Measurements from ENCODE around the gene ALPG.
"Not testable (repeated sequence)": the region's sequence is repeated elsewhere in the genome, so short reads cannot be mapped to it uniquely, and the experiment has no call there.

ALPG gene

DNA sequence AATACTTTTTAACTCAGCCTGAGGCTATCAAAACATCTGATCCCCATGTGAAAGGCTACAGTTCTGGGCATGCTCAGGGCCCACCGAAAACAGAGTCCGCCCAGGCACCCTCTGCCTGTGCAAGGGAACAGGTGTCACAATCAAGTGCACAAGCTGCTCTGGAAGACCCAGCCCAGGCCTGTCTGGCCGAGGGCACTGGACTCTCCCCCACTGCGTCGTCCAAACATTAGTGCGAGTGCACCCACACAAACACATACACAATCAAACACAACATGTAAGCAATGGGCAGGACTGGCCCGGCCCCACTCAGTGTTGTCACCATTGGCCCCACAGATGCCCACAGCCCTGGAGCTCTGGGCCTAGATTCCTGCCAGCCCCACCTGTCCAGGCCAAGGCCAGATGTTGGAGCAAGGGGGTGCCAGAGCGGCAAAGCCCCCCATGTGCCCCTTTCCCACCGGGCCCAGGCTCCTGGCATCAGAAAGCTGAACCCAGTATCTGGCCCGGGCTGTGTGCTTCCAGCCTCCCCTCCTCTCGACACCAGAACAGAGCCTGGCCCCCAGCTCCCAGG, 617 bp upstream of the ALPG start:
- Histone ChIP-seq H3K4me3 (ENCODE audit: low read depth, low read length) (no peak overlapping the region), H2AK5ac (ENCODE audit: low read length) (no peak overlapping the region), H3K4me2 (ENCODE audit: low read length) (no peak overlapping the region), H3K4ac (ENCODE audit: low read depth, low read length) (no peak overlapping the region), H3K4me1 (ENCODE audit: control insufficient read depth in 1 of 2, insufficient read depth in 2 of 2, low read length in 2 of 2) (no peaks in the 10 kb centered on the region), H3K14ac (ENCODE audit: low read length) (no peak overlapping the region), H4K12ac (ENCODE audit: low read depth, low read length) (no peak overlapping the region), H3K79me1 (ENCODE audit: low read length) (no peaks in the 10 kb centered on the region), H2BK12ac (ENCODE audit: low read length) (no peak overlapping the region), H3K36me3 (ENCODE audit: control insufficient read depth in 1 of 2, insufficient read depth in 2 of 2, low read length in 2 of 2) (no peaks in the 10 kb centered on the region), H4K8ac (ENCODE audit: low read depth, low read length) (no peak overlapping the region), H3K27me3 (ENCODE audit: insufficient read depth, low read length) (no peaks in the 10 kb centered on the region), H3K9me3 (ENCODE audit: insufficient read depth, low read depth, low read length) (peaks cover 2% of the 10 kb centered on the region), H2BK5ac (ENCODE audit: low read depth, low read length, poor library complexity) (no peak overlapping the region), H3K79me2 (ENCODE audit: control insufficient read depth, insufficient read depth, low read length, poor library complexity) (no peaks in the 10 kb centered on the region), H3K18ac (ENCODE audit: low read length) (no peak overlapping the region), H3K9ac (ENCODE audit: low read length) (no peak overlapping the region), H2BK120ac (ENCODE audit: insufficient read depth, low read length, poor library complexity) (no peak overlapping the region), H2AFZ (ENCODE audit: insufficient read depth, low read length, poor library complexity) (no peak overlapping the region), H4K91ac (ENCODE audit: low read depth, low read length) (no peak overlapping the region), H3K23ac (ENCODE audit: low read length) (no peak overlapping the region), H3K27ac (ENCODE audit: low read depth, low read length) (no peak overlapping the region)
- no peak for DNase-seq
- no CpG with 5 or more reads among the region's 11 CpGs for WGBS (ENCODE audit: extremely low coverage, insufficient coverage, insufficient read length)

- H2AFZ ChIP-seq (ENCODE audit: insufficient read depth, low read length, poor library complexity); H3K36me3 ChIP-seq (ENCODE audit: control insufficient read depth in 1 of 2, insufficient read depth in 2 of 2, low read length in 2 of 2); H3K4ac ChIP-seq (ENCODE audit: low read depth, low read length); H2BK12ac ChIP-seq (ENCODE audit: low read length); H2AK5ac ChIP-seq (ENCODE audit: low read length); H2BK120ac ChIP-seq (ENCODE audit: insufficient read depth, low read length, poor library complexity); H3K27me3 ChIP-seq (ENCODE audit: insufficient read depth, low read length); H3K4me1 ChIP-seq (ENCODE audit: control insufficient read depth in 1 of 2, insufficient read depth in 2 of 2, low read length in 2 of 2); H3K79me1 ChIP-seq (ENCODE audit: low read length); H3K4me2 ChIP-seq (ENCODE audit: low read length); H3K9ac ChIP-seq (ENCODE audit: low read length); H3K27ac ChIP-seq (ENCODE audit: low read depth, low read length); H4K91ac ChIP-seq (ENCODE audit: low read depth, low read length); H3K9me3 ChIP-seq (ENCODE audit: insufficient read depth, low read depth, low read length); H3K14ac ChIP-seq (ENCODE audit: low read length); H3K23ac ChIP-seq (ENCODE audit: low read length); H4K8ac ChIP-seq (ENCODE audit: low read depth, low read length); H3K79me2 ChIP-seq (ENCODE audit: control insufficient read depth, insufficient read depth, low read length, poor library complexity); H4K12ac ChIP-seq (ENCODE audit: low read depth, low read length); H3K4me3 ChIP-seq (ENCODE audit: low read depth, low read length); DNase-seq; H2BK5ac ChIP-seq (ENCODE audit: low read depth, low read length, poor library complexity); H3K18ac ChIP-seq (ENCODE audit: low read length): not testable (repeated sequence)
- no CpG with 5 or more reads among the region's 30 CpGs for WGBS (ENCODE audit: extremely low coverage, insufficient coverage, insufficient read length)
These were observed 945 bp downstream of the ALPG start for GRCh38 chr2:232407428-232408150.

DNA sequence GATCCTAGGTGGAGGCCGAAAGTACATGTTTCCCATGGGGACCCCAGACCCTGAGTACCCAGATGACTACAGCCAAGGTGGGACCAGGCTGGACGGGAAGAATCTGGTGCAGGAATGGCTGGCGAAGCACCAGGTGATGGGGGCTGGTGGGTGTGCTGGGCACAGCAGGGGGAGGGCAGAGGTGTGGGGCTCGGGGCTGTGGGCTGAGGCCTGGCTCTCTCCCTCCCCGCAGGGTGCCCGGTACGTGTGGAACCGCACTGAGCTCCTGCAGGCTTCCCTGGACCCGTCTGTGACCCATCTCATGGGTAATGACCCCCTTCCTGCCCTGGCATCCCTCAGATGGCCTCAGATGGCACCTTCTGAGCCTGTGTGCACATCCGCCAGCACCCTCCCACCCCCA, 1.6 kb downstream of the ALPG start:
- no CpG with 5 or more reads among the region's 10 CpGs for WGBS (ENCODE audit: extremely low coverage, insufficient coverage, insufficient read length)
- H3K4ac ChIP-seq (ENCODE audit: low read depth, low read length); H3K4me2 ChIP-seq (ENCODE audit: low read length); H3K23ac ChIP-seq (ENCODE audit: low read length); H3K27ac ChIP-seq (ENCODE audit: low read depth, low read length); H3K36me3 ChIP-seq (ENCODE audit: control insufficient read depth in 1 of 2, insufficient read depth in 2 of 2, low read length in 2 of 2); H4K12ac ChIP-seq (ENCODE audit: low read depth, low read length); H2AFZ ChIP-seq (ENCODE audit: insufficient read depth, low read length, poor library complexity); H2BK12ac ChIP-seq (ENCODE audit: low read length); H3K79me1 ChIP-seq (ENCODE audit: low read length); H3K4me3 ChIP-seq (ENCODE audit: low read depth, low read length); H3K79me2 ChIP-seq (ENCODE audit: control insufficient read depth, insufficient read depth, low read length, poor library complexity); H3K4me1 ChIP-seq (ENCODE audit: control insufficient read depth in 1 of 2, insufficient read depth in 2 of 2, low read length in 2 of 2); H3K14ac ChIP-seq (ENCODE audit: low read length); H3K27me3 ChIP-seq (ENCODE audit: insufficient read depth, low read length); H4K8ac ChIP-seq (ENCODE audit: low read depth, low read length); DNase-seq; H2BK120ac ChIP-seq (ENCODE audit: insufficient read depth, low read length, poor library complexity); H4K91ac ChIP-seq (ENCODE audit: low read depth, low read length); H2BK5ac ChIP-seq (ENCODE audit: low read depth, low read length, poor library complexity); H3K18ac ChIP-seq (ENCODE audit: low read length); H2AK5ac ChIP-seq (ENCODE audit: low read length); H3K9ac ChIP-seq (ENCODE audit: low read length); H3K9me3 ChIP-seq (ENCODE audit: insufficient read depth, low read depth, low read length): not testable (repeated sequence)

DNA sequence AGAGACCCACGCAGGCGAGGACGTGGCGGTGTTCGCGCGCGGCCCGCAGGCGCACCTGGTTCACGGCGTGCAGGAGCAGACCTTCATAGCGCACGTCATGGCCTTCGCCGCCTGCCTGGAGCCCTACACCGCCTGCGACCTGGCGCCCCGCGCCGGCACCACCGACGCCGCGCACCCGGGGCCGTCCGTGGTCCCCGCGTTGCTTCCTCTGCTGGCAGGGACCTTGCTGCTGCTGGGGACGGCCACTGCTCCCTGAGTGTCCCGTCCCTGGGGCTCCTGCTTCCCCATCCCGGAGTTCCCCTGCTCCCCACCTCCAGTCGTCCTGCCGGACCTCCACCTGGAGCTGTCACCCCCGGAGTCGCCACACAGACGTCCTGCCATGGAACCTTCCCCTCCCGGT, 3.0 kb downstream of the ALPG start:
- H2BK12ac ChIP-seq (ENCODE audit: low read length); H2AK5ac ChIP-seq (ENCODE audit: low read length); H3K27ac ChIP-seq (ENCODE audit: low read depth, low read length); H2AFZ ChIP-seq (ENCODE audit: insufficient read depth, low read length, poor library complexity); H3K4ac ChIP-seq (ENCODE audit: low read depth, low read length); H4K8ac ChIP-seq (ENCODE audit: low read depth, low read length); H3K9me3 ChIP-seq (ENCODE audit: insufficient read depth, low read depth, low read length); DNase-seq; H3K18ac ChIP-seq (ENCODE audit: low read length); H3K79me2 ChIP-seq (ENCODE audit: control insufficient read depth, insufficient read depth, low read length, poor library complexity); H3K79me1 ChIP-seq (ENCODE audit: low read length); H2BK120ac ChIP-seq (ENCODE audit: insufficient read depth, low read length, poor library complexity); H4K91ac ChIP-seq (ENCODE audit: low read depth, low read length); H3K4me3 ChIP-seq (ENCODE audit: low read depth, low read length); H4K12ac ChIP-seq (ENCODE audit: low read depth, low read length); H3K23ac ChIP-seq (ENCODE audit: low read length); H3K9ac ChIP-seq (ENCODE audit: low read length); H3K14ac ChIP-seq (ENCODE audit: low read length); H3K36me3 ChIP-seq (ENCODE audit: control insufficient read depth in 1 of 2, insufficient read depth in 2 of 2, low read length in 2 of 2); H3K4me1 ChIP-seq (ENCODE audit: control insufficient read depth in 1 of 2, insufficient read depth in 2 of 2, low read length in 2 of 2); H2BK5ac ChIP-seq (ENCODE audit: low read depth, low read length, poor library complexity); H3K4me2 ChIP-seq (ENCODE audit: low read length); H3K27me3 ChIP-seq (ENCODE audit: insufficient read depth, low read length): not testable (repeated sequence)
- no CpG with 5 or more reads among the region's 40 CpGs for WGBS (ENCODE audit: extremely low coverage, insufficient coverage, insufficient read length)
